ENCODE measurements around the gene NDUFA12.

Gene NDUFA12

GRCh38 chr12:94930772-94931171, 72.7 kb downstream of the NDUFA12 start:
- DNase-seq: no peak

DNA sequence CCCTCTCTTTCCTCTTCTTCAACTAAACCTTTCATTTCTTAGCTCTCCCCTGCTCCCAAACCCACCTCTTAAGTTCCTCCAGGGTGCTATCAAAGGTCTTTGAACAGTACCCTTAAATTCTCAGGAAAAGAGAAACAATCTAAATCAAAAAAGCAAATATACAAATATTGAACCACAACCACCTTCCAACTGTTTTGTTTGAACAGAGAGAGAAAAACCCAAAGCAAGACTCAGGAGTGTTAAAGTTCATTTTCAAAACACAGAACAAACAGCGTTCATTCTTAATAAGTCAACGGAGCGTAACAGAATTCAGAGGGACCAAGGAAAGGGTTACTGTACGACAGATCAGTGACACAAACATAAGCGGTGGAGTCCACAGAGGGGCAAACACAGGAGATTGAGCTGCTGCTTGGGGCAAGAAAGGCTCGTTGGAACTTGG, 73.3 kb downstream of the NDUFA12 start:
- no peak for DNase-seq

GRCh38 chr12:94929780-94930179, 73.7 kb downstream of the NDUFA12 start:
- DNase-seq: no peak

- no peak for DNase-seq
These were observed 77.8 kb downstream of the NDUFA12 start for GRCh38 chr12:94925729-94926128.

DNA sequence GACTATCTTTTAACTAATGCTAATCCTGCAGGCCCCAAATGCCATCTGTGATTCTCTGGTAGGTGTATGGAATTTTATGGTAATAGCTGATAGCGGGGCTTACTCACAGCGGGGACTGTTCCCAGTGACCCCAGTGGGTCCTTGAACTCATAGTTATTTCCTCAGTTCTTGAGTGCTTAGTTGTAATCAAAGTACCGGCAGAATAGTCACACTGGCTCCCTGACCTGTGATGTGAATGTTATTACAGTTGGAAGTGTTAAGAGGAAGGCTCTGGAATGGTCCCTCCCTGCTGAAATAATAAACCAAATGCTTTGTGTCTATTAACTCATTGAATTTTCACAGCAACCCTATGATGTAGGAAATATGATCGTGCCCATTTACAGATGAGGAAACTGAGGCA, 78.3 kb downstream of the NDUFA12 start:
- no peak for DNase-seq

DNA sequence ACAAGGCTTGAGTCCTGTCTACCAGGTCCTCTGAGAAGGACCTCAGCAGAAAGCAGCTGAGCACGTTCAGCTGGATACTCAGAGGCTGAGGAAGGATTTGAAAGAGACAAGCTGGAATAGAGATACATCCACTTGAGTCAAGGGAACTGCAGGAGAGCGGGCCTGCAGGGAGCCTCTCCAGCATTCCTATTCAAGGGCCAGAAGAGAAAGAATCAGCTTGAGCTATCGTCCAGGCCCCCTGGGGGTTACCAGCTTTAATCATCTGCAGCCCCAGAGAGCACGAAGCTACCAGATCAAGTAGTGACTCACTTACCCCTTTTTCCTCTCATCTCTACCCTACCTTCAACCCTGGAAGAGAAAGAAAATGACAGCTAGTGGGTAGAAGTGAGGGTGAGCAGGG, 80.9 kb downstream of the NDUFA12 start:
- no peak for DNase-seq

Data from NCI-H1694 (cell line).